HCT116 (cell line): Measurements from ENCODE around the gene ASB3. TPM values are rescaled to one million over a fixed set of nuclear protein-coding genes. Genes with fewer than 3 reads are reported as not detected.

Experiments used
- ATAC-seq: fragments of 200-7000 bp; cut with Tn5 transposase; 2 replicates; pipeline ENCODE4 v1.9.1; 2020; ENCODE audit warnings: mild to moderate bottlenecking, moderate library complexity
- BruUV-seq: library from RNA; stranded (reverse); fragments of 400-500 nt; replicated peaks from 2 replicates; lab custom pipeline; 2021; lab: Mats Ljungman, UMichigan
- CTCF ChIA-PET: fragments of 300-600 bp; sonication (Branson Sonifier 250); formaldehyde crosslinking; loops from one replicate; lab custom pipeline; 2021; ENCODE audit warnings: antibody characterized with exemption; lab: Charles Lee
- POLR2A ChIA-PET: fragments of 300-600, 350-600 bp; sonication (Branson Sonifier 250); formaldehyde crosslinking; loops from one replicate; lab custom pipeline; 2021; ENCODE audit warnings: antibody characterized with exemption; lab: Charles Lee
- RAD21 ChIA-PET, 2 experiments: fragments of 300-600 bp; sonication (Branson Sonifier 250); formaldehyde crosslinking; loops; one replicate each; lab custom pipeline; 2023; ENCODE audit warnings: low total read pairs in 2 of 2; ENCODE audit not compliant: uncharacterized antibody in 2 of 2, unreplicated experiment in 2 of 2, low non-redundant PET in 1 of 2; lab: Charles Lee
- DNase-seq: peaks from one replicate; pipeline ENCODE4 v3.0.0-alpha.2; 2010; ENCODE audit warnings: low read depth, low spot score
- H2AFZ ChIP-seq: fragments of 200-600 bp; shearing (Covaris generic), sonication (generic); 2 replicates; pipeline ENCODE4 v1.6.1; 2017; ENCODE audit warnings: low read depth, mixed run types, mixed read lengths, antibody characterized with exemption, low read length; ENCODE audit not compliant: poor library complexity, severe bottlenecking
- H3K27ac ChIP-seq: 2 replicates; pipeline ENCODE4 v1.5.1; 2012; ENCODE audit warnings: low read depth, low read length
- H3K27me3 ChIP-seq: fragments of 200-600 bp; sonication (generic); 2 replicates; pipeline ENCODE4 v1.6.1; 2016; ENCODE audit warnings: mixed run types, low read length, mixed read lengths; ENCODE audit not compliant: insufficient read depth
- H3K36me3 ChIP-seq, 2 experiments: fragments of 200-500 bp in 1 of 2; fragments of 200-600 bp in 1 of 2; sonication (Bioruptor generic) in 1 of 2; sonication (generic) in 1 of 2; 2 replicates each; pipeline versions ENCODE4 v1.5.1 to v1.6.1; 2014 to 2016; ENCODE audit warnings: low read length in 2 of 2, inconsistent platforms in 1 of 2, mixed read lengths in 1 of 2, mixed run types in 1 of 2; ENCODE audit not compliant: insufficient read depth in 2 of 2, control insufficient read depth in 1 of 2
- H3K4me1 ChIP-seq, 2 experiments: fragments of 200-600 bp in 1 of 2; sonication (generic) in 1 of 2; 2 replicates each; pipeline versions ENCODE4 v1.5.1 to v1.6.1; 2012 to 2017; ENCODE audit warnings: low read length in 2 of 2, inconsistent platforms in 1 of 2, mild to moderate bottlenecking in 1 of 2, mixed read lengths in 1 of 2, mixed run types in 1 of 2, moderate library complexity in 1 of 2; ENCODE audit not compliant: insufficient read depth in 2 of 2, control insufficient read depth in 1 of 2
- H3K4me2 ChIP-seq: fragments of 200-600 bp; sonication (generic); 2 replicates; pipeline ENCODE4 v1.6.1; 2017; ENCODE audit warnings: mixed run types, low read length, mixed read lengths
- H3K4me3 ChIP-seq, 2 experiments: fragments of 200-600 bp in 1 of 2; sonication (generic) in 1 of 2; replicated peaks in 1 of 2; 2 replicates each; pipeline ENCODE4 v1.5.1; 2011 to 2016; ENCODE audit warnings: low read length in 2 of 2, control low read depth in 1 of 2, low read depth in 1 of 2, mild to moderate bottlenecking in 1 of 2, mixed read lengths in 1 of 2, mixed run types in 1 of 2
- H3K79me2 ChIP-seq: fragments of 200-600 bp; sonication (generic); 2 replicates; pipeline ENCODE4 v1.6.1; 2017; ENCODE audit warnings: mild to moderate bottlenecking, mixed run types, low read length, moderate library complexity, mixed read lengths; ENCODE audit not compliant: insufficient read depth
- H3K9ac ChIP-seq: fragments of 200-600 bp; sonication (generic); 2 replicates; pipeline ENCODE4 v1.6.1; 2016; ENCODE audit warnings: low read length, mixed read lengths
- H3K9me2 ChIP-seq: fragments of 200-600 bp; sonication (generic), shearing (Covaris generic); 2 replicates; pipeline ENCODE4 v1.6.1; 2017; ENCODE audit warnings: mixed run types, mild to moderate bottlenecking, moderate library complexity; ENCODE audit not compliant: insufficient read depth
- H3K9me3 ChIP-seq, 2 experiments: fragments of 200-500 bp in 1 of 2; fragments of 200-600 bp in 1 of 2; sonication (Bioruptor generic) in 1 of 2; sonication (generic) in 1 of 2; 2 replicates each; pipeline ENCODE4 v1.6.1; 2014 to 2017; ENCODE audit warnings: low read length in 2 of 2, mixed read lengths in 2 of 2, inconsistent platforms in 1 of 2, low read depth in 1 of 2, mild to moderate bottlenecking in 1 of 2, mixed run types in 1 of 2, moderate library complexity in 1 of 2; ENCODE audit not compliant: control insufficient read depth in 1 of 2, insufficient read depth in 1 of 2
- H4K20me1 ChIP-seq: fragments of 200-600 bp; sonication (generic), shearing (Covaris generic); 2 replicates; pipeline ENCODE4 v1.6.1; 2017; ENCODE audit warnings: mixed run types, mild to moderate bottlenecking, moderate library complexity; ENCODE audit not compliant: insufficient read depth
- ELF1 ChIP-seq: IDR thresholded peaks from 2 replicates; pipeline ENCODE4 v1.6.1; 2012; ENCODE audit warnings: low read depth, borderline replicate concordance
- EZH2phosphoT487 ChIP-seq: fragments of 200-600 bp; IDR thresholded peaks from 2 replicates; pipeline ENCODE4 v1.6.1; 2018; ENCODE audit warnings: antibody characterized with exemption, borderline replicate concordance
- FOSL1 ChIP-seq: IDR thresholded peaks from 2 replicates; pipeline ENCODE4 v1.6.1; 2012; ENCODE audit warnings: low read depth
- JUND ChIP-seq: IDR thresholded peaks from 2 replicates; pipeline ENCODE4 v1.6.1; 2012
- MAX ChIP-seq: IDR thresholded peaks from 2 replicates; pipeline ENCODE4 v1.6.1; 2012
- POLR2A ChIP-seq: IDR thresholded peaks from 2 replicates; pipeline ENCODE4 v1.7.0; 2011; ENCODE audit warnings: borderline replicate concordance; ENCODE audit not compliant: insufficient read depth, insufficient read length; ENCODE audit errors: extremely low read depth
- POLR2AphosphoS5 ChIP-seq: IDR thresholded peaks from 2 replicates; pipeline ENCODE4 v1.6.1; 2011; ENCODE audit warnings: mild to moderate bottlenecking, low read depth, low read length, moderate library complexity
- RAD21 ChIP-seq: IDR thresholded peaks from 2 replicates; pipeline ENCODE4 v1.6.1; 2012; ENCODE audit warnings: low read depth, mild to moderate bottlenecking
- SIN3A ChIP-seq: IDR thresholded peaks from 2 replicates; pipeline ENCODE4 v1.6.1; 2012; ENCODE audit warnings: low read depth
- SP1 ChIP-seq: IDR thresholded peaks from 2 replicates; pipeline ENCODE4 v1.6.1; 2012; ENCODE audit warnings: low read depth
- SRF ChIP-seq: IDR thresholded peaks from 2 replicates; pipeline ENCODE4 v1.6.1; 2012; ENCODE audit warnings: low read depth
- TCF7L2 ChIP-seq: IDR thresholded peaks from 2 replicates; pipeline ENCODE4 v1.7.0; 2011; ENCODE audit warnings: borderline replicate concordance, inconsistent platforms; ENCODE audit not compliant: insufficient read depth, insufficient read length; ENCODE audit errors: extremely low read depth
- ZFX ChIP-seq: fragments of 450-650 bp; IDR thresholded peaks from 2 replicates; pipeline ENCODE4 v1.6.1; 2017
- ZNF274 ChIP-seq: fragments of 200-500 bp; sonication (Bioruptor generic); IDR thresholded peaks from 2 replicates; pipeline ENCODE4 v1.6.1; 2014; ENCODE audit warnings: mild to moderate bottlenecking, low read depth, low read length, inconsistent platforms
- intact Hi-C: fragments of 100-400 bp; cut with micrococcal nuclease; formaldehyde crosslinking; loops from 2 replicates; pipeline ENCODE4 v1.10.0; 2022
- total RNA-seq: library from RNA; stranded (reverse); gene quantifications from one replicate; pipeline ENCODE4 v1.2.1, GENCODE V29; 2021; ENCODE audit not compliant: unreplicated experiment
- TF ChIP-seq, protein P1 (sequence below): IDR thresholded peaks from 2 replicates; pipeline ENCODE4 v1.6.1; 2012
- TF ChIP-seq, protein P2 (sequence below): IDR thresholded peaks from 2 replicates; pipeline ENCODE4 v1.6.1; 2011; ENCODE audit warnings: mild to moderate bottlenecking, low read length, moderate library complexity; ENCODE audit not compliant: insufficient replicate concordance; ENCODE audit errors: extremely low read depth
- TF ChIP-seq, protein P3 (sequence below): IDR thresholded peaks from 2 replicates; pipeline ENCODE4 v1.6.1; 2012; ENCODE audit warnings: low read depth

The ASB3 gene
- total RNA-seq, 1 experiment from 2014 or later = 17.3 TPM

DNA sequence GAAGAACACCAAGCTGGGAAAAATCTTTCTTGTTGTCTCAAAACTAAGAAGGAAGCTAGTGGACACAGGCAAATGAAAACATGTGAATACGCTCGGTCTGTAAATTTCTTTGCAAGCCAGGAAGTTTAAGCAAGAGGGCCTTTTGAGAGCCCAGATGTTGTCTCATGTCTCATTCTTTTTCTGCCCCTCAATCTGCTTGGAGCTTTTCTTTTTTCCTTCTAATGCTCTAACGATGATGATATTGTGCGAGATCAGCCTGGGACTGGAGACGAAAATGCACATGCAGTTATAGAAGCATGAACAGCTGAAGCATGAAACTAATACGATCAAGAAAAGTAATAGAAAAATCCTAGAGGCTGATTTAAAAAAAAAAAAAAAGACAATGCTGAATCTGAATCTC, 157.8 kb downstream of the ASB3 start:
- intact Hi-C loops = no loop called here
- no peak for ATAC-seq
- TF ChIP-seq TCF7L2 (no peak), RAD21 (no peak), POLR2A (no peak), ZNF274 (no peak), POLR2AphosphoS5 (no peak), FOSL1 (no peak), JUND (no peak), MAX (no peak), ZFX (no peak), ELF1 (no peak), EZH2phosphoT487 (no peak), SRF (no peak), SP1 (no peak), SIN3A (no peak)
- TF ChIP-seq, protein P1, sequence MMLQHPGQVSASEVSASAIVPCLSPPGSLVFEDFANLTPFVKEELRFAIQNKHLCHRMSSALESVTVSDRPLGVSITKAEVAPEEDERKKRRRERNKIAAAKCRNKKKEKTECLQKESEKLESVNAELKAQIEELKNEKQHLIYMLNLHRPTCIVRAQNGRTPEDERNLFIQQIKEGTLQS = no peak
- TF ChIP-seq, protein P2, sequence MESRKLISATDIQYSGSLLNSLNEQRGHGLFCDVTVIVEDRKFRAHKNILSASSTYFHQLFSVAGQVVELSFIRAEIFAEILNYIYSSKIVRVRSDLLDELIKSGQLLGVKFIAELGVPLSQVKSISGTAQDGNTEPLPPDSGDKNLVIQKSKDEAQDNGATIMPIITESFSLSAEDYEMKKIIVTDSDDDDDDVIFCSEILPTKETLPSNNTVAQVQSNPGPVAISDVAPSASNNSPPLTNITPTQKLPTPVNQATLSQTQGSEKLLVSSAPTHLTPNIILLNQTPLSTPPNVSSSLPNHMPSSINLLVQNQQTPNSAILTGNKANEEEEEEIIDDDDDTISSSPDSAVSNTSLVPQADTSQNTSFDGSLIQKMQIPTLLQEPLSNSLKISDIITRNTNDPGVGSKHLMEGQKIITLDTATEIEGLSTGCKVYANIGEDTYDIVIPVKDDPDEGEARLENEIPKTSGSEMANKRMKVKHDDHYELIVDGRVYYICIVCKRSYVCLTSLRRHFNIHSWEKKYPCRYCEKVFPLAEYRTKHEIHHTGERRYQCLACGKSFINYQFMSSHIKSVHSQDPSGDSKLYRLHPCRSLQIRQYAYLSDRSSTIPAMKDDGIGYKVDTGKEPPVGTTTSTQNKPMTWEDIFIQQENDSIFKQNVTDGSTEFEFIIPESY = no peak
- TF ChIP-seq, protein P3, sequence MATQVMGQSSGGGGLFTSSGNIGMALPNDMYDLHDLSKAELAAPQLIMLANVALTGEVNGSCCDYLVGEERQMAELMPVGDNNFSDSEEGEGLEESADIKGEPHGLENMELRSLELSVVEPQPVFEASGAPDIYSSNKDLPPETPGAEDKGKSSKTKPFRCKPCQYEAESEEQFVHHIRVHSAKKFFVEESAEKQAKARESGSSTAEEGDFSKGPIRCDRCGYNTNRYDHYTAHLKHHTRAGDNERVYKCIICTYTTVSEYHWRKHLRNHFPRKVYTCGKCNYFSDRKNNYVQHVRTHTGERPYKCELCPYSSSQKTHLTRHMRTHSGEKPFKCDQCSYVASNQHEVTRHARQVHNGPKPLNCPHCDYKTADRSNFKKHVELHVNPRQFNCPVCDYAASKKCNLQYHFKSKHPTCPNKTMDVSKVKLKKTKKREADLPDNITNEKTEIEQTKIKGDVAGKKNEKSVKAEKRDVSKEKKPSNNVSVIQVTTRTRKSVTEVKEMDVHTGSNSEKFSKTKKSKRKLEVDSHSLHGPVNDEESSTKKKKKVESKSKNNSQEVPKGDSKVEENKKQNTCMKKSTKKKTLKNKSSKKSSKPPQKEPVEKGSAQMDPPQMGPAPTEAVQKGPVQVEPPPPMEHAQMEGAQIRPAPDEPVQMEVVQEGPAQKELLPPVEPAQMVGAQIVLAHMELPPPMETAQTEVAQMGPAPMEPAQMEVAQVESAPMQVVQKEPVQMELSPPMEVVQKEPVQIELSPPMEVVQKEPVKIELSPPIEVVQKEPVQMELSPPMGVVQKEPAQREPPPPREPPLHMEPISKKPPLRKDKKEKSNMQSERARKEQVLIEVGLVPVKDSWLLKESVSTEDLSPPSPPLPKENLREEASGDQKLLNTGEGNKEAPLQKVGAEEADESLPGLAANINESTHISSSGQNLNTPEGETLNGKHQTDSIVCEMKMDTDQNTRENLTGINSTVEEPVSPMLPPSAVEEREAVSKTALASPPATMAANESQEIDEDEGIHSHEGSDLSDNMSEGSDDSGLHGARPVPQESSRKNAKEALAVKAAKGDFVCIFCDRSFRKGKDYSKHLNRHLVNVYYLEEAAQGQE = no peak
- TF ChIP-seq, all 23 proteins: peak for 0
- H3K4me1 ChIP-seq = peaks cover 0 to 9% of the 10 kb centered on the region in 2 experiments; a peak in 1 of 4 replicates
- CTCF ChIA-PET = no interaction called here
- no peaks in the 10 kb centered on the region for H3K9me2 ChIP-seq
- H3K9ac ChIP-seq = no peak overlapping the region
- no peaks in the 10 kb centered on the region for H4K20me1 ChIP-seq
- no peaks in the 10 kb centered on the region for H3K79me2 ChIP-seq
- no peaks in the 10 kb centered on the region for H3K27me3 ChIP-seq
- no peak overlapping the region for H3K27ac ChIP-seq
- H2AFZ ChIP-seq = no peak overlapping the region
- H3K9me3 ChIP-seq = no peaks in the 10 kb centered on the region
- BruUV-seq = no TSS peak
- RAD21 ChIA-PET = no interaction called here
- H3K4me2 ChIP-seq = no peak overlapping the region
- H3K4me3 ChIP-seq = no peak overlapping the region
- DNase-seq = no peak
- H3K36me3 ChIP-seq = no peaks in the 10 kb centered on the region
- POLR2A ChIA-PET = no interaction called here
